Measurements from ENCODE around the gene KLK15.
"Not testable (repeated sequence)": the region's sequence is repeated elsewhere in the genome, so short reads cannot be mapped to it uniquely, and the experiment has no call there.

Gene KLK15

DNA sequence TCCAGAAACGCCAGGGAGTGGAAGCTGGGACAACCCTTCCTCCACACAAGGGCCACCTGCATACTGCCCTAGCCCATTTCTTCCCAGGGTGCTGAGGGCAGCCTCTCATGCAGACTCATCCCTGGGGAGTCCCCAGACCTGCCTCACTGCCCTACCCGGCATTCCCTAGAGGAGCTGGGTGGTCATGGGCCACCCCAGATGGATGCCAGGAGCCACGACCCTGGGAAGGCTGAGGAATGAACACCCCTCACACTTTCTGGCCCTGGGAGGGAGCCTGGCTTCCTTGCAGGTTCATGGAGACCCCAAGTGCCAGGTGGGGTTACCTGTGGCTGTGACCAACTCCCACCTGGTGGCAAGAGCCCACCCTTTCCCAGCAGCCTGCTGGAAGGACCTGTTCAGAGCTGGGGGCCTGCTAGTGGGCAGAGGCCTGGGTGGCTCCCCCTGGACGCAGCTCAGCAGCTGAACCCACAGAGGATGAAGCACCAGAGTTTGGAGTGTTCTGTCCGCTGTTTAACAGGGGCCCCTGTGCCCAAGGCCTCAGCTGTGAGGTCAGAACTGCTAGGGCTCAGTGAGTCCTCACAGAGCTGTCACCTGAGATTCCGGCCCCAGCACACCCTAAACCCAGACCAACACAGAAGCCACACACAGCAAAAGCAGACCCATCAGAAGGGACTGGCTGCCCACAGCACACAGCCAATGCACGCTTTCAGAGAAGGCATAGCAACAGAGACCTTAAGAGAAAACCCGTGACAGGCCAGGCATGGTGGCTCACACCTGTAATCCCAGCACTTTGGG, 36.5 kb downstream of the KLK15 start:
- DNase-seq (ENCODE audit: low read depth in 2 of 2) = no peak

DNA sequence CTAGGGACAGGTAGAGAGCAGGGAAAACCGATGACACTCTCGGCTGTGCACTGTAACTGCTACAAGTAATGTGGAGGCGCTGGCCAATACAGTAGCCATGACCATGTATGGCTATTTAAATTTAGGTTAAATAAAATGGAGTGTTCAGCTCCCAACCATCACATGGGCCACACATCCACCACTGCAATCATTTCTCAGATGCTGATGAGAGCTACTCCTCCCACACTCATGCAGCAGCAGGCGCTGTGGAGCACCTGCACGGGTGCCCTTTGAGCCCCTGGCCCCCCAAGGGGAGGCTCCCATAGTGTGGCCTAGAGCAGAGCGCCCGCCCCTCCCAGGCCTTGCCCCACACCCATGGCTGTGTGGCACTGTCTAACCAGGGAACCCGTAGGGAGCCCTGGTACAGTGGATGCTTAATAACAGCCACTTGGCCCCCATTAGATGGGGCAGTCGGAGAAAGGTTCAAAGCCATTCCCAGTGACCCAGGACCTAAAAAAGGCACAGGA, 37.2 kb downstream of the KLK15 start:
- no peak for DNase-seq (ENCODE audit: low read depth in 2 of 2)

GRCh38 chr19:50795664-50796073, 37.7 kb downstream of the KLK15 start:
- no peak for DNase-seq (ENCODE audit: low read depth in 2 of 2)

GRCh38 chr19:50794876-50795663, 38.3 kb downstream of the KLK15 start:
- no peak for DNase-seq (ENCODE audit: low read depth in 2 of 2)

DNA sequence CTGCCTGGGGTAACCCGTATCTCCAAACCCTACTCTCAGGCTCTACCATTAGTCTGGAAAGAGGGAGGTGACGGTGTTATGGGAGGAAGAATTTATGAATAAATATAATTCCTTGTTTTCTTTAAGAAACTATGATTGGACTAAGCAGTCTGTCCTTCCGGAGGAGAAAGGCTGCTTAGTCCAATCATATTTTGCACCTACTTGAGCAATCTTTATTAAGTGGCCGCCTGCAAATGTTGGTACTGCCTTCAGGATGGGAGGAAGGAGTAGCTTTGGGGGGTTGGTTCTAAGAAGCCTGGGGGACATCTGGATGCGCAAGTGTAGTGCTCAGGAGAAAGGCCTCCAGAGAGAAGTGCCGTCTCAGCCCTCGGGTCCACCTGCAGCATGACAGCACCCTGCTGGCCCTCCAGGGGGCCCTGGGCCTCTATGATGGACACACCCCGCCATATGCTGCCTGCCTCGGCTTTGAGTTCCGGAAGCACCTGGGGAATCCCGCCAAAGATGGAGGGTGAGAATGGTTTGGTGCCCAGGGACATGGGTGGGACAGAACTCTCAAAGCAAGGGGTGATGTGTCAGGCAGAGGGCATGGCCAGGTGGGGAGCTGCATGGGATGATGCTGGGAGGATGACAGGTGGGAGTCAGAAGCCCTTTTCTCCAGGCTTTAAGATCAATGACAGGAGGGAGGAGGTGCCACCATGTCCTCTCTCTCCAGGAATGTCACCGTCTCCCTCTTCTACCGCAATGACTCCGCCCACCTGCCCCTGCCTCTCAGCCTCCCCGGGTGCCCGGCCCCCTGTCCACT, 39.1 kb downstream of the KLK15 start:
- DNase-seq (ENCODE audit: low read depth in 2 of 2) = no peak

- DNase-seq (ENCODE audit: low read depth in 2 of 2) = no peak
These were observed 39.8 kb downstream of the KLK15 start for GRCh38 chr19:50793558-50794065.

- DNase-seq (ENCODE audit: low read depth in 2 of 2) = no peak
These were observed 40.8 kb downstream of the KLK15 start for GRCh38 chr19:50792272-50793250.

GRCh38 chr19:50791594-50792271, 41.6 kb downstream of the KLK15 start:
- DNase-seq (ENCODE audit: low read depth in 2 of 2) = no peak

- no peak for DNase-seq (ENCODE audit: low read depth in 2 of 2)
These were observed 42.4 kb downstream of the KLK15 start for GRCh38 chr19:50790922-50791467.

DNA sequence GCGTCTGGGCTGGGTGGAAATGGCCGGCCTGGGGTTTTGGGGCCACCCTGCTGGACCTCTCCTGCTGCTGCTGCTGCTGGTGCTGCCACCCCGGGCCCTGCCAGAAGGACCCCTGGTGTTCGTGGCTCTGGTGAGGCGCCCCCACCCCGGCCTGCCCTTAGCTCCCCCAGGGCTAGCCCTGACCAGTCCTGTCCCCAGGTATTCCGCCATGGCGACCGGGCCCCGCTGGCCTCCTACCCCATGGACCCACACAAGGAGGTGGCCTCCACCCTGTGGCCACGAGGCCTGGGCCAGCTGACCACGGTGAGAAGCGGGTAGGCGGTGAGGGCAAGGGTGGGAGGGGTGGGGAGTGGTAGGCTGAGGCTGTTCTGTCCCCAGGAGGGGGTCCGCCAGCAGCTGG, 43.0 kb downstream of the KLK15 start, which contains the start of gene ACP4:
ACP4 (plus strand) TSS at position 20 of the 400 bp plus-strand sequence; CDS start at position 20, 0 bp downstream.
- DNase-seq (ENCODE audit: low read depth in 2 of 2) = no peak

DNA sequence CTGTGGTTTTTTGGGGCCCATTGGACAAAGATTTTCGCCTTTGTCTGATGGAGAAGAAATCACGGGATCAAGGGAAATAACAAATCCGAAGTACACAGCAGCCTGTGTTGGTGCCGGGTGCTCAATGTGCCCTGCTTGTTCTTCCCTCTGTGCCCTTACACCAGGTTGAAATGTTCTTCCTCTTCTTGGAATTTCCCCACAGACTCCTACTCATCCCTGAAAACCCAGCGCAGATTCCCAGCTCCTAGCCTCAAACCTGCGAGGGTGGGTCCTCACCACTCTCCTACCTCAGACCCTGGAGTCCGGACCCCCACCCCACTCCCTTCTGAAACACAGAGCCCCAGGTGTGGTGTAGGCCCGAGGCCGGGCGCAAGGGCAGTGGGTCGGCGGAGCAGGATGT, 48.0 kb downstream of the KLK15 start:
- no peak for DNase-seq (ENCODE audit: low read depth in 2 of 2)

DNA sequence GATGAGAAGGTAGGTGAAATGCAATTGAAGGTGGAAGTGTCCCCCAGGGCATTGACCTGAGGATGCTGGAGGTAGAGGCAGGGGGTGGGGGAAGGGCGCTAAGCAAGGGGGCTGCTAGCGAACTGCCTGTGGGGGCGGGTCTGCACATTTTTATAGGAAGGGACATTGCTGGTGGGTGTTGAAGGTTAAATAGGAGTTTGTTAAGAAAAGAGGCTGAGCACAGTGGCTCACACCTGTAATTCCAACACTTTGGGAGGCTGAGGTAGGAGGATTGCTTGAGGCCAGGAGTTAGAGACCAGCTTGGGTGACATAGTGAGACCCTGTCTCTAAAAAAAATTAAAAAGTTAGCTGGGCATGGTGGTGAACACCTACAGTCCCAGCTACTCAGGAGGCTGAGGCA, 48.7 kb downstream of the KLK15 start:
- DNase-seq (ENCODE audit: low read depth in 2 of 2) = no peak

DNA sequence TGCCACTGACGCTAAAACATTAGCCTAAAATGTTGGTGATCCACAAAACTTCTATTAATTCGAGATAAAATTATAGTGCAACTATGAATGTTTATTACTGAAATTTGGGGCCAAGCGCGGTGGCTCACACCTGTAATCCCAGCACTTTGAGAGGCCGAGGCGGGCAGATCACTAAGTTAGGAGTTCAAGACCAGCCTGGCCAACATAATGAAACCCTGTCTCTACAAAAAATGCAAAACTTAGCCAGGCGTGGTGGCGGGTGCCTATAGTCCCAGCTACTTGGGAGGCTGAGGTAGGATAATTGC, 49.6 kb downstream of the KLK15 start:
- DNase-seq (ENCODE audit: low read depth in 2 of 2) = not testable (repeated sequence)

DNA sequence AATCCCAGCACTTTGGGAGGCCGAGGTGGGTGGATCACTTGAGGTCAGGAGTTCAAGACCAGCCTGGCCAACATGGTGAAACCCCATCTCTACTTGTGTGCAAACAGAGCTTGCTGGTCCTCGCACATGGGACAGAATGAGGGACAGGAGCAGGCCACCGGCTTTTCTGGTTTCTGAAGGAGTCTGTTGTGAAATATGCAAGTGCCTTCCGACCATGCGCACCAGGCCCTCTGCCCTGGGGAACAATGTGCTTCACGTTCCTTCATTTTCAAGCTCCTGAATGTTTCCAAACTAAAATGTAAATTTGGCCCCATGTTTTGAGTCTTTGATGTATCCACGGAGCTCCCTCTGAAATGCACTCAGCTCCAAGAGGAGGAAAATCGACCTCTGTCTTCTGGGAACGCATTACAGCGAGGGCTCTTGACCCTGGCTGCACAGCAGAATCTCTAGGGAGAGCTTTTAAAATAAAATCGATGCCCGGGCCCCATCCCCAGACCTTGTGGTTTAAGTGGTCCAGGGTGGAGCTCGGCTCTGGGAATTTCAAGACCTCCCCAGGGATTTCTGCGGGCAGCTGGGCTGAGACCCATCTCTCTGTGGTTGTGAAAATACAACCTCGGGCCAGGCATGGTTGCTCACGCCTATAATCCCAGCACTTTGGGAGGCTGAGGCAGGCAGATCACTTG, 52.5 kb downstream of the KLK15 start:
- DNase-seq (ENCODE audit: low read depth in 2 of 2) = no peak

- DNase-seq (ENCODE audit: low read depth in 2 of 2) = no peak
These were observed 53.6 kb downstream of the KLK15 start for GRCh38 chr19:50779504-50780457.

DNA sequence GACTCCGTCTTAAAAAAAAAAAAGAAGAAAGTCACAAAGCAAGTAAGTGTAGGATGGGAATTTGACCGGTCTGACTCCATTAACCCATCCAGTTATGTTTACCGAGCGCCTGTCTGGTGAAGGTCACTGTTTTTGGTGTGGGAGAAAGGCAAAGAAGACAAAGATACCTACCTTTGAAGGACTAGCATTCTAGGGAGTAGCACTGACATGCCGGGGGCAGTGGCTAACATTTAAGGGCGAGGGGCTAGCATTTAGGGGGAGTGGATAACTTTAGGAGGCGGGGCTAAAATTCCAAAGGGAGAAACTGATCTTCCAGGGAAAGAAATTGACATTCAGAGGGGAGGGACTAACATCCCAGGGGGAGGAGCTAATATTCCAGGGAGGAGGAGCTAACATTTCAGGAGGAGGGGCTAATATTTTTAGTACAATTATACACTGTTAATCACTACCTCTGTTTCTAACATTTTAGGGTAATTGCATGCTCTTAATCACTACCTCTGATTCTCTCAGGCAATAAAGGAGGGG, 54.4 kb downstream of the KLK15 start:
- DNase-seq (ENCODE audit: low read depth in 2 of 2) = no peak

DNA sequence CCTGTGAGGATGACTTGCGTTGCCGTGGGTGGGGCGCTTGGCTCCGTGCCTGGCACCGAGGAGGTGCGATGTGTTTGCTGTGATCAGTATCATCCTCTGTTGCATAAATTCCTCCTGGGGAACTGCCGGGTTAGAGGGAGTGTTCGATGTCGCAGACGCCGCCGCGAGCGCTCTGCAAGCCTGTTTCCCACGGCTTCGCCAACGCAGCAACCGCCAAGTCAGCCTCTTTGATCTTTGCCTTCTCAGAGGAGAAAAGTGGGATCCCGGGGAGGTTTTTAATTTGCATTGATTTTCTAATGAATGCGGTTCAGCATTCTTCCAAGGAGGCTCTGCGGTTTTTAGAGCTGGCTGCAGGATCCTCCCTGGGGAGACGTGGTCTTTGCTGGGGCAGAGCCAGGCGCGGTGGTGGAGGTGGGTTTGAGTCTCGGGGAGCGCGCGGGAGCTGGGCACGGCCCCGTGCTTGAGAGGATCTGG, 55.5 kb downstream of the KLK15 start:
- DNase-seq (ENCODE audit: low read depth in 2 of 2) = no peak

- no peak for DNase-seq (ENCODE audit: low read depth in 2 of 2)
These were observed 56.1 kb downstream of the KLK15 start for GRCh38 chr19:50777261-50777660.

All from stimulated activated CD8-positive, alpha-beta memory T cell treated with anti-CD3 and anti-CD28 coated beads, Interleukin-2, amount 100 ng/mL, for 48 hours (primary cell).